GM12874 (cell line): ENCODE measurements around the gene SUOX.

Source experiments
- TF ChIP-seq, protein P1 (sequence below): IDR thresholded peaks from 2 replicates; pipeline ENCODE4 v1.5.1; 2011; ENCODE audit warnings: low read depth, mild to moderate bottlenecking, control low read depth, low read length, moderate library complexity; ENCODE audit not compliant: insufficient read depth

The SUOX gene

DNA sequence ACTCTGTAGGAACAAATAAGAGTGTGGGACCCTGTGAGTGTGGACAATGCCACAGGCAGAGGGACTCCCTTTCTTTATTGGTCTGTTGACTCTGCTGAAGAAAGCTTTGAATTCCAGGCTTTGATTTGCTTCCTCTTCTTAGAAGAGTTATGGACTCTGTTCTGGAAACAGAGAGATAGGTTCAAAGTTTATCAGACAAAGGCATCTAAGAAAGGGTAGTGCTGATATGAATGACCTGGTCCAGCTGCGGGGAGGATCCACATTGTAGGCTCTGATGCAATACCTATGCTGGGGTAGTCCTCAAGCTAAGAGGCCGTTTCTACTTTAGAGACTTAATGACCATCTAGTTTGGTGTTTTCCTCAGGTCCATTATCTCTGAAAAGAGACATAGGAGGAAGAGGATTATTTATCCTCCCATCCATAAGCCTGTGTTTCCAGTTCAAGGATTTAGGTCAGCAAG lies 13.1 kb downstream of the SUOX start:
- TF ChIP-seq, protein P1, sequence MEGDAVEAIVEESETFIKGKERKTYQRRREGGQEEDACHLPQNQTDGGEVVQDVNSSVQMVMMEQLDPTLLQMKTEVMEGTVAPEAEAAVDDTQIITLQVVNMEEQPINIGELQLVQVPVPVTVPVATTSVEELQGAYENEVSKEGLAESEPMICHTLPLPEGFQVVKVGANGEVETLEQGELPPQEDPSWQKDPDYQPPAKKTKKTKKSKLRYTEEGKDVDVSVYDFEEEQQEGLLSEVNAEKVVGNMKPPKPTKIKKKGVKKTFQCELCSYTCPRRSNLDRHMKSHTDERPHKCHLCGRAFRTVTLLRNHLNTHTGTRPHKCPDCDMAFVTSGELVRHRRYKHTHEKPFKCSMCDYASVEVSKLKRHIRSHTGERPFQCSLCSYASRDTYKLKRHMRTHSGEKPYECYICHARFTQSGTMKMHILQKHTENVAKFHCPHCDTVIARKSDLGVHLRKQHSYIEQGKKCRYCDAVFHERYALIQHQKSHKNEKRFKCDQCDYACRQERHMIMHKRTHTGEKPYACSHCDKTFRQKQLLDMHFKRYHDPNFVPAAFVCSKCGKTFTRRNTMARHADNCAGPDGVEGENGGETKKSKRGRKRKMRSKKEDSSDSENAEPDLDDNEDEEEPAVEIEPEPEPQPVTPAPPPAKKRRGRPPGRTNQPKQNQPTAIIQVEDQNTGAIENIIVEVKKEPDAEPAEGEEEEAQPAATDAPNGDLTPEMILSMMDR: no peak

GRCh38 chr12:56011509-56012090 lies 14.5 kb downstream of the SUOX start:
- TF ChIP-seq, protein P1: no peak

DNA sequence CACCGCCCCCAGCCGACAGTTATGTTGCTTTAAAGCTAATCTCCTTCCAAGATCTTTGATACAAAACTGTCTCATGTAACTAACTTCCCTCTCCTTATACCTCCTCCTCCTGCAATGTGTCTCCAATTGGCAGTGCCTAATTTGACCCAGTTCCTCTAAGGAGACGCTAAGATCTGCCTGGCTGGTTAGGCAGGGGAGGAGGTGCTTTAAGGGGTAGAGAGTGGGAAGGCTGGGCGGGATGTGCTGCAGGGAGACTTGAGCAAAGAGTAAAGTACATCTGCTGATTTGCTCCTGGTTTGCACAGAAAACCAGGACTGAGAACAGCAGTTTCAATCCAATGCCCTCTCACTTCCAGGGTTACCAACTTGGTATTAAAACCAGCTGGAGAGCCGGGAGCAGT lies 16.4 kb downstream of the SUOX start:
- TF ChIP-seq, protein P1: no peak

DNA sequence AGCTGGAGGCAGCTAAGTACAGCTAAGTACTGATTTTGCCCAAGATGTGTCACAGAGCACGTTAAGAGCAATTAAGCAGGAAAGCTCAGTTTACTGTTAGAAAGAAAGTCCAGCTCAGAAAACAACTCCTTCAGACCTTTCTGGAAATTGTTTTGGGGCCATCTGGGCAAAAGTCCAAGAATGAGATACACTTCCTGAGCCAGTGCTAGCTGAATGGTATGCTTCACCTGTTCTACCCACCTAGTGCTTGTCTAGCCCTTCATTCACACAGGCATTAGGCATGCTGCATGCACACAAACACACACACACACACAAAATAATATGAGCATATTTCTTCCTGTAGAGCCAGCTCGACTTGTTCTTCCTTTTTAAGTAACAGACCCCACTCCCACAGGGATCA lies 17.1 kb downstream of the SUOX start:
- TF ChIP-seq, protein P1: no peak

- TF ChIP-seq, protein P1: no peak
Measured at GRCh38 chr12:56017181-56017580, 20.1 kb downstream of the SUOX start.

GRCh38 chr12:56018356-56018755 lies 21.3 kb downstream of the SUOX start:
- TF ChIP-seq, protein P1: no peak

DNA sequence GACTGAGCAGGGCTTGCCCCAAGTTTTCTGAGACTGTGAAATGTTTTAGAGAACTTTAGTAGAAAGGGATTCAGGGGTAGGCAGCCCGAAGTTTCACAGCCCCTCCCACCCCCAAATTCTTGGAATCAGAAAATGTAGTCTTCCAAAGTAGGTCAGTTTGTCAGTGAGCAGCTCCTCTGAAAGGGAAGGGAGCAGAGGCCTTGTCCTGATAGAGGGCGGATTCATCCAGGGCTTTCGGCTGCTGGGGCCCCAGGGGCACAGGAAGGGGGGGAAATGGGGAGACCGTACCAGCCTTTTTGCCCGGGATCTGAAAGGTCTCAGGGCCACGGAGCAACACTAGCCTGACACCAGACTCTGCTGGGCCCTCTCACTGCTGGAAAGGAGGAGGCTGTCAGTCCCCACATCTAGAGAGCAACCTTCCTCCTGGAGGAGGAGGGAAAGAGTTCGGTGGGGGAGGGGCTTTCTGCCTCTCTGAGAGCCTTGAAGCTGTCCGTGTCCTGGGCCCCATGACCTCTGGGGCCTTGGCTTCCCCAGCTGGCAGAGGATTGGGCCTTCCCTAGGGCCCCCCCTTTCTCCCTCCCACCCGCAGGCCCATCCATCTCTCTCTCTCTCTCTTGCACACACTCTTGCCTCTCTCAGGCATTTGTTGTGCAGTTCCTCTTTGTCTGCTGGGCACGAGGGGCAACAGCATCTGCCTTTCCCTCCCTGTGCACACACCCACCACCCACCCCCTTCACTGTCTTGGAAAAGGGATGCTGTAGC lies 23.5 kb downstream of the SUOX start, which contains the start of gene IKZF4:
TSS of gene IKZF4 (plus strand) at position 621 of the 762 bp plus-strand sequence. CDS start 451 bp downstream, outside the sequence.
- TF ChIP-seq, protein P1: no peak
